GM18498 (cell line): Measurements from ENCODE around the gene SHISA4.
"Not testable (repeated sequence)": the region's sequence is repeated elsewhere in the genome, so short reads cannot be mapped to it uniquely, and the experiment has no call there.

ENCODE experiments used
- ATAC-seq: cut with Tn5 transposase; IDR thresholded peaks from one replicate; pipeline ENCODE4 v1.9.1; 2021; ENCODE audit warnings: mild to moderate bottlenecking, moderate library complexity; ENCODE audit not compliant: unreplicated experiment

Gene SHISA4

GRCh38 chr1:201888282-201889089 is at the start of gene SHISA4:
SHISA4 (plus strand) TSS chr1:201888898; CDS start chr1:201888995, 97 bp downstream.
- ATAC-seq: no peak

GRCh38 chr1:201839089-201839488 is 49.6 kb upstream of the SHISA4 start:
- ATAC-seq: not testable (repeated sequence)

- ATAC-seq: no peak
Measured at GRCh38 chr1:201840055-201840454, 48.6 kb upstream of the SHISA4 start.

GRCh38 chr1:201840490-201840889 is 48.2 kb upstream of the SHISA4 start:
- ATAC-seq: no peak

GRCh38 chr1:201841265-201841912 is 47.3 kb upstream of the SHISA4 start:
- no peak for ATAC-seq

GRCh38 chr1:201842472-201843027 is 46.1 kb upstream of the SHISA4 start:
- no peak for ATAC-seq

GRCh38 chr1:201845331-201846083 is 43.2 kb upstream of the SHISA4 start:
- no peak for ATAC-seq

GRCh38 chr1:201847150-201847549 is 41.5 kb upstream of the SHISA4 start:
- no peak for ATAC-seq

- ATAC-seq: no peak
Measured at GRCh38 chr1:201848230-201848629, 40.5 kb upstream of the SHISA4 start.

GRCh38 chr1:201849372-201850052 is 39.2 kb upstream of the SHISA4 start:
- ATAC-seq: no peak

- no peak for ATAC-seq
Measured at GRCh38 chr1:201850053-201850397, 38.7 kb upstream of the SHISA4 start.

- ATAC-seq: no peak
Measured at GRCh38 chr1:201851949-201852348, 36.7 kb upstream of the SHISA4 start.

- ATAC-seq: not testable (repeated sequence)
Measured at GRCh38 chr1:201856722-201857121, 32.0 kb upstream of the SHISA4 start.

GRCh38 chr1:201859424-201859823 is 29.3 kb upstream of the SHISA4 start:
- no peak for ATAC-seq

GRCh38 chr1:201861448-201861847 is 27.2 kb upstream of the SHISA4 start:
- no peak for ATAC-seq

- no peak for ATAC-seq
Measured at GRCh38 chr1:201870397-201870796, 18.3 kb upstream of the SHISA4 start.

GRCh38 chr1:201874672-201875071 is 14.0 kb upstream of the SHISA4 start:
- no peak for ATAC-seq

GRCh38 chr1:201876148-201876818 is 12.4 kb upstream of the SHISA4 start:
- ATAC-seq: no peak

GRCh38 chr1:201877877-201878401 is 10.8 kb upstream of the SHISA4 start:
- ATAC-seq: no peak
